ENCODE measurements around the gene FTO. TPM values are rescaled to one million over a fixed set of nuclear protein-coding genes. Genes with fewer than 3 reads are reported as not detected.

The FTO gene
- total RNA-seq, 2 donors from 2014 or later = 47.5 to 50.4 TPM

DNA sequence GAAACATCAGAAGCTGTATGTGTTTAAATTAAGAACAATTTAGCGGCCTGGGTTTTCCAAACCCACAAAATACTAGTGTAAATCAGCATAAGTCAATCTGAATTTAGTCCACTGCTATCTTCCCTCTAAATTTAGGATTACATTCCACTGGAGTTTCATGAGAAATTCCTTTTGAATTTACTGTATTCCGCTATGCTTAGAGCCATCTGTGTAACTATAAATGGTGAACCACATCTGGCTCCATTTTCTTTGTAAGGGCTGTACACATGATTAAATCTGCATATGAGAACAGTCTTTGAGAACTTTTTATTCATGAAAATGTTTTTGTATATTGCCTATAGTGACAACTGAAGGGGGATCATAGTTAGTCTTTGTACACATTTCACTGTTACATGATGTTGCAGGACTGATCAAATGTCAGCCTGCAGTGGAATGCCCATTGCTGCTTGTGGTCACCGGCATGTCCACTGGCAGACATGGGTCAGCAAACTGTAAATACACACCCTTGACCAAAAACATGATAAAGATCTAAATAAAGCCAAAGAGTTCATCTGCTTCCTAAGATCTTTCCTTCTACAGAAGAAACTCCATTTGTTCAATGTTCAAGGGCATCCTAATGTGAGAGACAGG is 37.1 kb upstream of the FTO start:
- intact Hi-C loops (cut with DNase I) = no loop called here
- no peak for DNase-seq
- no peaks in the 10 kb centered on the region for H3K4me1 ChIP-seq
- H3K4me3 ChIP-seq = no peak overlapping the region
- H3K36me3 ChIP-seq (replicated peaks in 1 of 2; ENCODE audit: insufficient read depth in 1 of 2, low read depth in 2 of 2) = no peaks in the 10 kb centered on the region
- no peak overlapping the region for H3K27ac ChIP-seq
- TF ChIP-seq, protein P1, sequence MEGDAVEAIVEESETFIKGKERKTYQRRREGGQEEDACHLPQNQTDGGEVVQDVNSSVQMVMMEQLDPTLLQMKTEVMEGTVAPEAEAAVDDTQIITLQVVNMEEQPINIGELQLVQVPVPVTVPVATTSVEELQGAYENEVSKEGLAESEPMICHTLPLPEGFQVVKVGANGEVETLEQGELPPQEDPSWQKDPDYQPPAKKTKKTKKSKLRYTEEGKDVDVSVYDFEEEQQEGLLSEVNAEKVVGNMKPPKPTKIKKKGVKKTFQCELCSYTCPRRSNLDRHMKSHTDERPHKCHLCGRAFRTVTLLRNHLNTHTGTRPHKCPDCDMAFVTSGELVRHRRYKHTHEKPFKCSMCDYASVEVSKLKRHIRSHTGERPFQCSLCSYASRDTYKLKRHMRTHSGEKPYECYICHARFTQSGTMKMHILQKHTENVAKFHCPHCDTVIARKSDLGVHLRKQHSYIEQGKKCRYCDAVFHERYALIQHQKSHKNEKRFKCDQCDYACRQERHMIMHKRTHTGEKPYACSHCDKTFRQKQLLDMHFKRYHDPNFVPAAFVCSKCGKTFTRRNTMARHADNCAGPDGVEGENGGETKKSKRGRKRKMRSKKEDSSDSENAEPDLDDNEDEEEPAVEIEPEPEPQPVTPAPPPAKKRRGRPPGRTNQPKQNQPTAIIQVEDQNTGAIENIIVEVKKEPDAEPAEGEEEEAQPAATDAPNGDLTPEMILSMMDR (IDR thresholded peaks at IDR 0.05) = no peak
- TF ChIP-seq POLR2A (IDR thresholded peaks at IDR 0.05) = no peak
- ATAC-seq = no peak
- 85 to 96% methylated on average over 3 of the region's 3 CpGs for WGBS, 2 donors
- no peaks in the 10 kb centered on the region for H3K27me3 ChIP-seq
- H3K9me3 ChIP-seq = no peaks in the 10 kb centered on the region

DNA sequence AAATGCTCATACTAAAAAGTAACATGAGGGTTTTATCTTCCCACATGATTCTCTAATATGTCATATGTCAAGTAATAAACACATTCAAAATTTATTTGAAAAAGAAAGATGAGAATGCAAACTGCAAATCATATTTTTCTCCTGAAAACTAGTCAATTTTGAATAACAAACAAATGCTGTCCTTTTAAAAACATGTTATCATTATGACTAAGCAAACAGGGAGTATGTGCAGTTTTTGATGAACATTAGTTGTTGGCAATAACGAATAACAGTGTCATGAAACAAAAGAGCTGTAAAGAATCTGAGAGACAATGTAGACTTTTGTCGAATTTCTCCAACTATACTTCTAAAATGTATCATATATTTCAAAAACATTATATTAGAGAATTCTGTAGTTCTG is 35.1 kb upstream of the FTO start:
- Histone ChIP-seq H3K36me3 (replicated peaks in 1 of 2; ENCODE audit: insufficient read depth in 1 of 2, low read depth in 2 of 2) (no peaks in the 10 kb centered on the region), H3K27me3 (no peaks in the 10 kb centered on the region), H3K4me1 (no peaks in the 10 kb centered on the region), H3K4me3 (no peak overlapping the region), H3K9me3 (no peaks in the 10 kb centered on the region), H3K27ac (no peak overlapping the region)
- DNase-seq = no peak
- intact Hi-C loops (cut with DNase I) = no loop called here
- no peak for TF ChIP-seq POLR2A (IDR thresholded peaks at IDR 0.05)
- TF ChIP-seq, protein P1 (IDR thresholded peaks at IDR 0.05) = no peak
- WGBS, 2 donors = 83 to 85% methylated on average over 2 of the region's 2 CpGs
- ATAC-seq = no peak

DNA sequence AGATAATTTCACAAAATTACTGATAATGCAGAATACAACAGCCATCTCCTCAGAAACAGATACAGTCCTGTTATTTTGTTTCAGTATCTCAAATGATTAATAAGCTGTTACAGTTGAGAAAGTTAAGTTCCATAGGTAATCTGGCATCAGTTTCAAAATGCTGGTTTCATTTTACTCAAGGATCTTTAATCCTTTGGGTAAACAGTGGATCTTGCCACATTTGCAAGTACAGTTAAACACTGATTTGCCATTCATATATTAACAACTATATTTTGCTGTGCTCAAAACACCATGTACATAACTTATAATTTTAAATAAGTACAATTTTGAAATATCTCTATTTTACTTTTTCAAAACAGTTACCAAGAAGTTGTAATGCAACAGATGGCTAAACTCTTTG is 31.5 kb upstream of the FTO start:
- Histone ChIP-seq H3K27me3 (no peaks in the 10 kb centered on the region), H3K4me3 (no peak overlapping the region), H3K4me1 (no peaks in the 10 kb centered on the region), H3K36me3 (replicated peaks in 1 of 2; ENCODE audit: insufficient read depth in 1 of 2, low read depth in 2 of 2) (no peaks in the 10 kb centered on the region), H3K27ac (no peak overlapping the region), H3K9me3 (no peaks in the 10 kb centered on the region)
- DNase-seq (no peak), ATAC-seq (no peak)
- intact Hi-C loops (cut with DNase I) = no loop called here
- TF ChIP-seq, protein P1 (IDR thresholded peaks at IDR 0.05) = no peak
- no peak for TF ChIP-seq POLR2A (IDR thresholded peaks at IDR 0.05)

DNA sequence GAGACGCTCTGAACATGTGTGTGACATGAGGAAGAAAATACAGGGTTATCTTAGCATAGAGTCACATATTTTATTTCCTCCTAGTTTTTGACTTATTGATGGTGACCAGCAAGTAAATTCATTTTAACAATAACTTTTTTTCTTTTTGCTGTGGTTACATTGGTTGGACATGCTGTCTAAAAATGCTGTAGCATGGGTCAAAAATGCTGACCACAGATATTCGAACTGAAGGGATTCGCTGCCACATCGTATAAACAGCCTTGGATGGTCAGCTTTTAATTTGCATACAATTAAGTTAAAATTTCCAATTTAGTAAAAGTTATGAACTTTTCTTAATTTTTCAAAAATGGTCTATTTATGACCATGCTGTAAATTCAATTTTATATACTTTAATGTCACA is 30.8 kb upstream of the FTO start:
- 96 to 97% methylated on average over 4 of the region's 4 CpGs for WGBS, 2 donors
- intact Hi-C loops (cut with DNase I) = no loop called here
- TF ChIP-seq, protein P1 (IDR thresholded peaks at IDR 0.05) = no peak
- ATAC-seq (no peak), DNase-seq (no peak)
- no peak overlapping the region for H3K27ac ChIP-seq
- no peaks in the 10 kb centered on the region for H3K27me3 ChIP-seq
- H3K4me3 ChIP-seq = no peak overlapping the region
- no peaks in the 10 kb centered on the region for H3K4me1 ChIP-seq
- H3K36me3 ChIP-seq (replicated peaks in 1 of 2; ENCODE audit: insufficient read depth in 1 of 2, low read depth in 2 of 2) = no peaks in the 10 kb centered on the region
- no peaks in the 10 kb centered on the region for H3K9me3 ChIP-seq

- Histone ChIP-seq H3K27ac (no peak overlapping the region), H3K4me3 (no peak overlapping the region), H3K9me3 (no peaks in the 10 kb centered on the region), H3K4me1 (no peaks in the 10 kb centered on the region), H3K36me3 (replicated peaks in 1 of 2; ENCODE audit: insufficient read depth in 1 of 2, low read depth in 2 of 2) (no peaks in the 10 kb centered on the region), H3K27me3 (no peaks in the 10 kb centered on the region)
- TF ChIP-seq, protein P1 (IDR thresholded peaks at IDR 0.05) = no peak
- no peak for TF ChIP-seq POLR2A (IDR thresholded peaks at IDR 0.05)
- DNase-seq (no peak), ATAC-seq (no peak)
- 100% methylated on average over 1 of the region's 1 CpG for WGBS, 2 donors
- intact Hi-C loops (cut with DNase I) = no loop called here
Measured at GRCh38 chr16:53678155-53678554, 25.8 kb upstream of the FTO start.
